Right lobe of liver (tissue), 4 donors: ENCODE data around the gene UNC79.

ENCODE experiments used
- CTCF ChIP-seq, 4 donors: fragments of 200-600 bp in 3 of 4; fragments of 450-650 bp in 1 of 4; IDR thresholded peaks; one replicate each; pipeline versions ENCODE4 v1.5.1 to v1.8.0; 2016 to 2022; ENCODE audit warnings: antibody characterized with exemption in 4 of 4, mild to moderate bottlenecking in 2 of 4
- POLR2A ChIP-seq: fragments of 450-650 bp; IDR thresholded peaks from one replicate; pipeline ENCODE4 v1.6.1; 2017; ENCODE audit warnings: antibody characterized with exemption, mild to moderate bottlenecking
- donor health status: DM: no; HTN: no; CAD: no.
- donor health status: DM: no; HTN: no; CAD: no.
- donor health status: DM: no; HTN: yes; CAD: no.

GRCh38 chr14:93719256-93719655 lies 288.5 kb downstream of the UNC79 start:
- TF ChIP-seq CTCF (IDR thresholded peaks at IDR 0.05) = no peak
- no peak for TF ChIP-seq POLR2A
